ENCODE results near the gene SLC25A41.

Gene SLC25A41

DNA sequence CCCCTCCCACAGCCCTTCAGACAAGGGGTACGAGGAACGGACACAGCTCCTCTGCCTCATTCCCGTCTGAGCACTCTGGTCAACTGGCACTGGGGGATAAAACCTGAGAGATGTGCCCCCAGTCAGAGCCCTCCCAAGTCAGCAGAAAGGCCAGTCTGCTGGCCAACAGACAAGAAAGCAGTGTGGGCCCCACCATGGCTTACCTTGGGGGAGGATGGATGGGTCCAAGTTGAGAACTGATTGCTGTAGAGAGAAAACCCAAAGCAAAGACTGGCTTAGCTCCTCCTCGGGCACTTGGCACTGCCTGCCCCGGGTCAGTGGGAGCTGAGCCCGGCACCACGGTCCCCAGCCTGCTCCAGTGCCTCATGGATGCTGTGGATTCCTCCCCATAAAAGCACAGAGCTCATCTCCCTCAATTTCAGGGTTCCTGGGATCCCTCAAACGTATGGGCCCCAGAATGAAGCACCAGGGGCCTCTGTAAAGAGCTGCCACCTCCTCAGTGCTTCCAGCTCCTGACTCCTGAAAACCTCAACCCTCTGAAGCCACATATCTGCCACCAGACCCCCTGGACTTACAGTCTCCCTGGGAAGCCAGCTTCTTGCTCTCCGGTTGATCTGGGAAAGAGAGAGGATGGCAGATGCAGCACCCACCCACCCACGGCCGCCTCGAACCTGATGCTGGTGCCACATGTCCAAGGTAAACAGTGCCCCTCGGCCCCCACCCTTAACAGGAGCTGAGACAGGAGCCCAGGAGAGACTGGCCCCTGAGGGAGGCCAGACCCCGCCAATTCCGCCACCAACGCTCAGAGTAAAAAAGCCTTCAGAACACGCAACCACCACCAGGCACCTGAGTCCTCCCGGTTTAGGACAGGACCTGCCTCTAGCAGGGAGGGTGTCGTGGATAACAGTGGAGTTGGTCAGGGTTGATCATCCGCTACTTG lies 12.2 kb downstream of the SLC25A41 start:
- Histone ChIP-seq H3K9ac (ENCODE audit: low read length) (no peak overlapping the region), H3K9me3 (ENCODE audit: control insufficient read depth, low read length) (no peaks in the 10 kb centered on the region), H3K4me1 (ENCODE audit: control insufficient read depth, insufficient read depth, low read length) (peaks cover 15% of the 10 kb centered on the region), H3K27me3 (ENCODE audit: control insufficient read depth, insufficient read depth, low read length) (no peaks in the 10 kb centered on the region), H3K4me3 (ENCODE audit: low read length) (no peak overlapping the region), H3K36me3 (ENCODE audit: control insufficient read depth, insufficient read depth, low read length) (peaks cover 14% of the 10 kb centered on the region)

- Histone ChIP-seq H3K9me3 (ENCODE audit: control insufficient read depth, low read length) (no peaks in the 10 kb centered on the region), H3K36me3 (ENCODE audit: control insufficient read depth, insufficient read depth, low read length) (peaks cover 17% of the 10 kb centered on the region), H3K4me1 (ENCODE audit: control insufficient read depth, insufficient read depth, low read length) (peaks cover 9% of the 10 kb centered on the region)
Measured at GRCh38 chr19:6418562-6418932, 15.0 kb downstream of the SLC25A41 start.

GRCh38 chr19:6417713-6418561 lies 15.6 kb downstream of the SLC25A41 start:
- Histone ChIP-seq H3K36me3 (ENCODE audit: control insufficient read depth, insufficient read depth, low read length) (peaks cover 17% of the 10 kb centered on the region), H3K4me3 (ENCODE audit: low read length) (no peak overlapping the region), H3K9ac (ENCODE audit: low read length) (no peak overlapping the region), H3K9me3 (ENCODE audit: control insufficient read depth, low read length) (no peaks in the 10 kb centered on the region), H3K4me1 (ENCODE audit: control insufficient read depth, insufficient read depth, low read length) (peaks cover 3% of the 10 kb centered on the region), H3K27me3 (ENCODE audit: control insufficient read depth, insufficient read depth, low read length) (no peaks in the 10 kb centered on the region)

More at GRCh38 chr19:6418562-6418932, 15.0 kb downstream of the SLC25A41 start:
- Histone ChIP-seq H3K9ac (ENCODE audit: low read length) (no peak overlapping the region), H3K27me3 (ENCODE audit: control insufficient read depth, insufficient read depth, low read length) (no peaks in the 10 kb centered on the region), H3K4me3 (ENCODE audit: low read length) (no peak overlapping the region)

GRCh38 chr19:6416658-6417405 lies 16.7 kb downstream of the SLC25A41 start:
- Histone ChIP-seq H3K4me3 (ENCODE audit: low read length) (no peak overlapping the region), H3K4me1 (ENCODE audit: control insufficient read depth, insufficient read depth, low read length) (no peaks in the 10 kb centered on the region), H3K9ac (ENCODE audit: low read length) (no peak overlapping the region), H3K36me3 (ENCODE audit: control insufficient read depth, insufficient read depth, low read length) (peaks cover 17% of the 10 kb centered on the region), H3K27me3 (ENCODE audit: control insufficient read depth, insufficient read depth, low read length) (no peaks in the 10 kb centered on the region), H3K9me3 (ENCODE audit: control insufficient read depth, low read length) (no peaks in the 10 kb centered on the region)

GRCh38 chr19:6415591-6416190 lies 17.9 kb downstream of the SLC25A41 start:
- no peaks in the 10 kb centered on the region for H3K27me3 ChIP-seq (ENCODE audit: control insufficient read depth, insufficient read depth, low read length)
- H3K9me3 ChIP-seq (ENCODE audit: control insufficient read depth, low read length) = no peaks in the 10 kb centered on the region
- H3K9ac ChIP-seq (ENCODE audit: low read length) = no peak overlapping the region
- H3K4me1 ChIP-seq (ENCODE audit: control insufficient read depth, insufficient read depth, low read length) = no peaks in the 10 kb centered on the region
- no peak overlapping the region for H3K4me3 ChIP-seq (ENCODE audit: low read length)
- peaks cover 17% of the 10 kb centered on the region for H3K36me3 ChIP-seq (ENCODE audit: control insufficient read depth, insufficient read depth, low read length)

GRCh38 chr19:6414793-6415590 lies 18.6 kb downstream of the SLC25A41 start:
- no peak overlapping the region for H3K9ac ChIP-seq (ENCODE audit: low read length)
- no peaks in the 10 kb centered on the region for H3K4me1 ChIP-seq (ENCODE audit: control insufficient read depth, insufficient read depth, low read length)
- H3K36me3 ChIP-seq (ENCODE audit: control insufficient read depth, insufficient read depth, low read length) = peaks cover 17% of the 10 kb centered on the region

DNA sequence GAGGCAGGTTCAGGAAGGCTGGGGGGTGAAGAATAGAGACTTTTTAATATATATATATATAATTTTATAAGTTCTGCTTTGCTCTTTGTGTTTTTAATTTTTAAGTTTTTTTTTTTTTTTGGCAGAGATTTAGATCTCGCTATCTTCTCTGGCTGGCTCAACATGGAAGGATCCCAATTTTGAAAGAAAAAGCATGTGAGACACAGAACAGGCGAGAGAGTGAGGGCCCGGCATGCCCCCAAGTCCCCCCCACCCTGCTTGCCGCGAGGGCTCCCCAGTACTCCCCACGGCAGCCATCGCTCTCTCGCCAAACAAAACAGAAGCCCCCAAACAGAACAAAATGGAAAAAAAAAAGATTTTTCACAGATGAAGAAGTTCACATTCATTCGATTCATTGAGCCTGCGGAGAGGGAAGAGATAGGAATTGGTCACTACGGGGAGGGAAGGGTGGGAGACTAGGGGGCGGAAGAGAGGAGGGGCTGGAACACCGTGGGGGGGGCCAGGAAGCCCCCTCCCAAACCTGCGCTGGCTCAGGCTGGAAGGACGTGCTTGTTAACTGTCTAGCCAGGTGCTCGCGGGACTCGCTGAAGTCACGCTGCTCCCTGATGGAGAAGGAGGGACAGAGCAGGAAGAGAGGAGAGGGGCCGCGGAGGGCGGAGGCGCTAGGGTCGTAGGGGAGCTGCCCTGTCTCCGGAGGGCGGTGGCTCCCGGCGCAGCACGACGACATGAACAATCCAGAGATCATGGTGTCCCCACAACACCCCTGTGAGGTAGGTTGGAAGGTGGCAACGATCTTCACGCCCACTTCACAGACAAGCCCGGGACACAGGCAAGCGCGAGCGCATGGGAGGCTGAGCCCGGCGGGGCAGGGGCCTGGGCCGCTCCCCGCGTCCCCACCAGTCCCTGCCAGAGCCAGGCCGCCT lies 19.6 kb downstream of the SLC25A41 start:
- Histone ChIP-seq H3K9me3 (ENCODE audit: control insufficient read depth, low read length) (no peaks in the 10 kb centered on the region), H3K4me1 (ENCODE audit: control insufficient read depth, insufficient read depth, low read length) (no peaks in the 10 kb centered on the region), H3K36me3 (ENCODE audit: control insufficient read depth, insufficient read depth, low read length) (peaks cover 13% of the 10 kb centered on the region), H3K4me3 (ENCODE audit: low read length) (no peak overlapping the region), H3K9ac (ENCODE audit: low read length) (no peak overlapping the region), H3K27me3 (ENCODE audit: control insufficient read depth, insufficient read depth, low read length) (no peaks in the 10 kb centered on the region)

More at GRCh38 chr19:6414793-6415590, 18.6 kb downstream of the SLC25A41 start:
- Histone ChIP-seq H3K27me3 (ENCODE audit: control insufficient read depth, insufficient read depth, low read length) (no peaks in the 10 kb centered on the region), H3K4me3 (ENCODE audit: low read length) (no peak overlapping the region), H3K9me3 (ENCODE audit: control insufficient read depth, low read length) (no peaks in the 10 kb centered on the region)

DNA sequence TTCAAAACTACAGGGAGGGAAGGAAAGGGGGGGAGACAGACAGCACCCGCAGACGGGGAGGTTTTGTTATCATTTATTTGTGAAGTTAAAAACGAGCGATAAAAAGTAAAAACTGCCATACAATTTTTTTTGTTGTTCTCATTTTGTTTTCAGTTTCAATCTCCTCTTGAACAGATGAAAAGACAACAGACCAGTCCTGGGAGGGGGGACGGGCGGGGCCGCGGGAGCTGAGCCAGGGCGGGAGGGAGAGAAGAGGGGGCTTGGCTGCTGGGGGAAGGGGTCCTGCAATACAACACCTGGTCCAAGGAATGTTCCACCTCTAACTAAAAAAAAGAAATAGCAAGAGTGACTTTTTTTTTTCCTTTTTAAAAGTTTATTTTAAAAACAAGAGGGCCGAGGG lies 20.3 kb downstream of the SLC25A41 start:
- H3K36me3 ChIP-seq (ENCODE audit: control insufficient read depth, insufficient read depth, low read length) = peaks cover 9% of the 10 kb centered on the region
- H3K27me3 ChIP-seq (ENCODE audit: control insufficient read depth, insufficient read depth, low read length) = no peaks in the 10 kb centered on the region
- no peak overlapping the region for H3K4me3 ChIP-seq (ENCODE audit: low read length)
- H3K9me3 ChIP-seq (ENCODE audit: control insufficient read depth, low read length) = no peaks in the 10 kb centered on the region
- no peak overlapping the region for H3K9ac ChIP-seq (ENCODE audit: low read length)
- H3K4me1 ChIP-seq (ENCODE audit: control insufficient read depth, insufficient read depth, low read length) = no peaks in the 10 kb centered on the region

DNA sequence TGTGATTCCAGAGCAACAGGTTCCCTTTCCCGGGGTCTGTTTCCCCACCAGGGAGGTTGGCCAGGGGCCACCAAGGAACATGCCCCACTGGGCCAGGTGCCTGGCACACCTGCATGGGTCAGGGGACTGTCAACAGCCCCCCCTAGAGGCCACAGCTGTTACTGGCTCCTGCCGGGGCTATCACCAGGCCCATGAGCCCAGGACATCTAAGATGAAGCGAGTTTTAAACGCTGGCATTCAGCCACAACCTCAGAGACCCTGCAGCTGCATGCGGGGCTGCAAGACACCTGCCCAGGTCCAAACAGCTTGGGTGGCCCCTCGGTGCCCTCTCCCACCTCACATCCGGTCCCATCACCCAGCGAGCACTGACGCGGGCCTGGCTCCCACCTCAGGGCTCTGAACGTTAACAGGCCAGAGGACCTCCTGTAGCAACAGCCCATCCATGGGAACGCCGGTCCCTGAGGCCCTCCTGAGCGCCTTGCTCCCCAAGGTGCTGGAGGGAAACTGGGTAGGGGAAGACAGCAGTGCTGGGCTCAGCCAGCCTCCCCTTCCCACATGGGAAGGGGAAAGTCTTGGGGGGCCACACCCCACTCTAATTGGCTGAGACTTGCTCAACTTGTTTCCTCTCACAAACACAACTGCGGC lies 21.0 kb downstream of the SLC25A41 start:
- no peaks in the 10 kb centered on the region for H3K4me1 ChIP-seq (ENCODE audit: control insufficient read depth, insufficient read depth, low read length)
- no peak overlapping the region for H3K4me3 ChIP-seq (ENCODE audit: low read length)
- H3K9me3 ChIP-seq (ENCODE audit: control insufficient read depth, low read length) = no peaks in the 10 kb centered on the region
- H3K36me3 ChIP-seq (ENCODE audit: control insufficient read depth, insufficient read depth, low read length) = peaks cover 9% of the 10 kb centered on the region
- H3K9ac ChIP-seq (ENCODE audit: low read length) = no peak overlapping the region
- no peaks in the 10 kb centered on the region for H3K27me3 ChIP-seq (ENCODE audit: control insufficient read depth, insufficient read depth, low read length)

DNA sequence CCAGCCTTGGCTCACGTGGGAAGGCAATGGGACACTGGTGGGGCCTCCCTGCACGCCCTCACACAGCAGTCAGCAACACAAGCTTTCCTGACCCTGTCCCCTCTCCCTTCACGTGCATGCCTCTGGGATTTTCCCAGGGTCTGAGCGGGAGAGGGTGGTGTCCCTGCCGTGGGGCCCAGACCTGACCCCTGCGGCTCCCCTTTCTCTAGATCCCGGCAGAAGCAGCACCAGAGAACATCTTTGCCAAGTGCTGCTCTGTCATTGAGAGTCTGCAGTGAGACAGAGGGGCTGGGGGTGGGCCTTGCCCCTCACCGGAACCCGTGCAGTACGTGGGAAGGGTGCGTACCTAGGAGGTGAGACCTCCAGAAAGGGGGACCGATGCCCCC lies 21.5 kb downstream of the SLC25A41 start:
- H3K9me3 ChIP-seq (ENCODE audit: control insufficient read depth, low read length) = no peaks in the 10 kb centered on the region
- no peaks in the 10 kb centered on the region for H3K27me3 ChIP-seq (ENCODE audit: control insufficient read depth, insufficient read depth, low read length)
- H3K9ac ChIP-seq (ENCODE audit: low read length) = no peak overlapping the region
- H3K4me1 ChIP-seq (ENCODE audit: control insufficient read depth, insufficient read depth, low read length) = no peaks in the 10 kb centered on the region
- no peak overlapping the region for H3K4me3 ChIP-seq (ENCODE audit: low read length)
- H3K36me3 ChIP-seq (ENCODE audit: control insufficient read depth, insufficient read depth, low read length) = peaks cover 9% of the 10 kb centered on the region

Data from mucosa of stomach (tissue), 1 donor.